WTC11 (cell line): ENCODE results near the gene PARD3B. TPM values are rescaled to one million over a fixed set of nuclear protein-coding genes. Genes with fewer than 3 reads are reported as not detected.

ENCODE experiments used
- ATAC-seq: fragments of 200-7000 bp; cut with Tn5 transposase; 2 replicates; pipeline ENCODE4 v1.10.0; 2021; ENCODE audit warnings: mild to moderate bottlenecking, moderate library complexity
- CTCF ChIA-PET: fragments of 300-600 bp; sonication (Branson Sonifier 250); formaldehyde crosslinking; loops from one replicate; lab custom pipeline; 2021; ENCODE audit warnings: antibody characterized with exemption; lab: Charles Lee
- POLR2A ChIA-PET: fragments of 350-600 bp; sonication (Branson Sonifier 250); formaldehyde crosslinking; loops from one replicate; lab custom pipeline; 2021; ENCODE audit warnings: antibody characterized with exemption; lab: Charles Lee
- DNase-seq: peaks from one replicate; pipeline ENCODE4 v3.0.0; 2021; ENCODE audit warnings: low spot score
- H3K27ac Mint-ChIP-seq: 2 replicates; pipeline ENCODE4 v1.8.0; 2021; ENCODE audit warnings: mixed read lengths
- H3K27me3 Mint-ChIP-seq: 2 replicates; pipeline ENCODE4 v1.8.0; 2021; ENCODE audit warnings: low read depth, mild to moderate bottlenecking, moderate library complexity, mixed read lengths
- H3K36me3 Mint-ChIP-seq: 2 replicates; pipeline ENCODE4 v1.8.0; 2021; ENCODE audit warnings: mixed read lengths
- H3K4me1 Mint-ChIP-seq: 2 replicates; pipeline ENCODE4 v1.8.0; 2022; ENCODE audit warnings: mixed read lengths
- H3K4me3 Mint-ChIP-seq: 2 replicates; pipeline ENCODE4 v1.8.0; 2021; ENCODE audit warnings: mild to moderate bottlenecking, moderate library complexity, mixed read lengths
- H3K9me3 Mint-ChIP-seq: 2 replicates; pipeline ENCODE4 v1.8.0; 2021; ENCODE audit warnings: mixed read lengths
- ARID4B ChIP-seq: sonication (generic); formaldehyde crosslinking; IDR thresholded peaks from 2 replicates; pipeline ENCODE4 v1.8.0; 2023; ENCODE audit warnings: missing genetic modification reagents, mild to moderate bottlenecking, borderline replicate concordance
- E2F4 ChIP-seq: sonication (generic); formaldehyde crosslinking; IDR thresholded peaks from 2 replicates; pipeline ENCODE4 v1.8.1; 2022; ENCODE audit warnings: low read depth, mild to moderate bottlenecking, moderate library complexity, missing genetic modification reagents, borderline replicate concordance
- ETV6 ChIP-seq: sonication (generic); formaldehyde crosslinking; IDR thresholded peaks from 2 replicates; pipeline ENCODE4 v1.8.1; 2022; ENCODE audit warnings: mild to moderate bottlenecking, missing genetic modification reagents
- HMGA2 ChIP-seq: fragments of 250-450 bp; sonication (Bioruptor Pico); IDR thresholded peaks from 2 replicates; pipeline ENCODE4 v1.4.0; 2021; ENCODE audit warnings: mild to moderate bottlenecking, moderate library complexity
- IRF1 ChIP-seq: sonication (generic); formaldehyde crosslinking; IDR thresholded peaks from 2 replicates; pipeline ENCODE4 v1.8.0; 2023; ENCODE audit warnings: missing genetic modification reagents
- JAZF1 ChIP-seq: fragments of 250-450 bp; sonication (Bioruptor Pico); IDR thresholded peaks from 2 replicates; pipeline ENCODE4 v1.9.0; 2021; ENCODE audit warnings: moderate library complexity, mild to moderate bottlenecking, inconsistent platforms
- JUN ChIP-seq: sonication (generic); formaldehyde crosslinking; IDR thresholded peaks from 2 replicates; pipeline ENCODE4 v1.8.0; 2023; ENCODE audit warnings: mild to moderate bottlenecking, missing genetic modification reagents
- NFATC4 ChIP-seq: fragments of 250-450 bp; sonication (Bioruptor Pico); IDR thresholded peaks from 2 replicates; pipeline ENCODE4 v1.9.0; 2021; ENCODE audit warnings: mild to moderate bottlenecking
- NFE2L1 ChIP-seq: sonication (generic); formaldehyde crosslinking; IDR thresholded peaks from 2 replicates; pipeline ENCODE4 v1.8.1; 2023; ENCODE audit warnings: missing genetic modification reagents
- PRDM15 ChIP-seq: sonication (generic); formaldehyde crosslinking; IDR thresholded peaks from 2 replicates; pipeline ENCODE4 v1.8.0; 2022; ENCODE audit warnings: missing genetic modification reagents
- SOX15 ChIP-seq: fragments of 250-450 bp; sonication (Bioruptor Pico); IDR thresholded peaks from 2 replicates; pipeline ENCODE4 v1.9.0; 2021; ENCODE audit warnings: mild to moderate bottlenecking
- SP1 ChIP-seq: sonication (generic); formaldehyde crosslinking; conservative IDR thresholded peaks from 2 replicates; pipeline ENCODE4 v1.8.1; 2022; ENCODE audit warnings: missing genetic modification reagents
- ZNF138 ChIP-seq: sonication (generic); formaldehyde crosslinking; conservative IDR thresholded peaks from 2 replicates; pipeline ENCODE4 v1.8.1; 2022; ENCODE audit warnings: mild to moderate bottlenecking, moderate library complexity, missing genetic modification reagents
- ZNF219 ChIP-seq: sonication (generic); formaldehyde crosslinking; IDR thresholded peaks from 2 replicates; pipeline ENCODE4 v1.8.0; 2023; ENCODE audit warnings: missing genetic modification reagents, mild to moderate bottlenecking, borderline replicate concordance
- ZNF232 ChIP-seq: sonication (generic); formaldehyde crosslinking; IDR thresholded peaks from 2 replicates; pipeline ENCODE4 v1.8.0; 2022; ENCODE audit warnings: mild to moderate bottlenecking, missing genetic modification reagents
- ZNF416 ChIP-seq: fragments of 250-450 bp; sonication (Bioruptor Pico); IDR thresholded peaks from 2 replicates; pipeline ENCODE4 v1.9.0; 2021; ENCODE audit warnings: mild to moderate bottlenecking, inconsistent platforms
- ZNF423 ChIP-seq: fragments of 250-450 bp; sonication (Bioruptor Pico); IDR thresholded peaks from 2 replicates; pipeline ENCODE4 v2.1.2; 2022; ENCODE audit warnings: mild to moderate bottlenecking, moderate library complexity
- ZNF425 ChIP-seq: fragments of 250-450 bp; sonication (Bioruptor Pico); conservative IDR thresholded peaks from 2 replicates; pipeline ENCODE4 v1.9.0; 2021; ENCODE audit warnings: mild to moderate bottlenecking
- ZNF671 ChIP-seq: fragments of 250-450 bp; sonication (Bioruptor Pico); IDR thresholded peaks from 2 replicates; pipeline ENCODE4 v1.8.0; 2021; ENCODE audit warnings: mild to moderate bottlenecking
- total RNA-seq: library from RNA; stranded (reverse); gene quantifications from 3 replicates; pipeline ENCODE4 v1.2.3, GENCODE V29; 2021

PARD3B gene
- total RNA-seq, 1 experiment from 2014 or later = 5.6 TPM

GRCh38 chr2:204608237-204608939, 63.1 kb downstream of the PARD3B start:
- H3K36me3 Mint-ChIP-seq = no peaks in the 10 kb centered on the region
- no peak overlapping the region for H3K4me3 Mint-ChIP-seq
- ChIA-PET CTCF (no interaction called here), POLR2A (no interaction called here)
- 0 out of 2 replicates have a peak, but pooled peaks cover 3% of the 10 kb centered on the region for H3K4me1 Mint-ChIP-seq
- ATAC-seq (no peak), DNase-seq (no peak)
- H3K27ac Mint-ChIP-seq = no peak overlapping the region
- H3K9me3 Mint-ChIP-seq = no peaks in the 10 kb centered on the region
- no peak for TF ChIP-seq ETV6 (CRISPR knock-in tag)
- no peak for TF ChIP-seq NFE2L1 (CRISPR knock-in tag)
- TF ChIP-seq ZNF416 (CRISPR knock-in tag) = no peak
- no peak for TF ChIP-seq ZNF138 (CRISPR knock-in tag)
- TF ChIP-seq E2F4 (CRISPR knock-in tag) = no peak
- no peak for TF ChIP-seq ZNF219
- no peak for TF ChIP-seq JUN
- no peak for TF ChIP-seq JAZF1 (CRISPR knock-in tag)
- TF ChIP-seq SOX15 (CRISPR knock-in tag) = no peak
- TF ChIP-seq ZNF232 (CRISPR knock-in tag) = no peak
- no peak for TF ChIP-seq HMGA2 (CRISPR knock-in tag)
- TF ChIP-seq PRDM15 (CRISPR knock-in tag) = no peak
- no peak for TF ChIP-seq ZNF671 (CRISPR knock-in tag)
- no peak for TF ChIP-seq IRF1 (CRISPR knock-in tag)
- TF ChIP-seq ZNF425 (CRISPR knock-in tag) = no peak
- no peak for TF ChIP-seq SP1 (CRISPR knock-in tag)
- no peak for TF ChIP-seq ARID4B (CRISPR knock-in tag)
- no peak for TF ChIP-seq NFATC4
- TF ChIP-seq ZNF423 (CRISPR knock-in tag) = no peak
- TF ChIP-seq, all 79 proteins: peak for 0
- no peaks in the 10 kb centered on the region for H3K27me3 Mint-ChIP-seq
